Frontal cortex (tissue), 4 donors: ENCODE results near the gene DHX30. TPM values are rescaled to one million over a fixed set of nuclear protein-coding genes. Genes with fewer than 3 reads are reported as not detected.
"Not testable (repeated sequence)": the region's sequence is repeated elsewhere in the genome, so short reads cannot be mapped to it uniquely, and the experiment has no call there.

Source experiments
- DNase-seq, 2 donors: peaks; one replicate each; pipeline ENCODE4 v3.0.0; 2012; ENCODE audit warnings: low spot score in 2 of 2
- FAIRE-seq: peaks from 2 replicates; lab custom pipeline; 2012; peaks lifted over from hg19 to GRCh38; lab: Jason Lieb, UNC
- total RNA-seq: library from RNA; depleted of rRNA; stranded (reverse); fragments of >200 nt; gene quantifications from one replicate; pipeline ENCODE4 v1.2.3, GENCODE V29; 2014
- donor health status: control.
- donor health status: control.
- donor health status: control.

The DHX30 gene
- total RNA-seq, 1 donor from 2014 or later: 68.9 TPM

GRCh38 chr3:47799733-47800132 lies 3.2 kb upstream of the DHX30 start:
- FAIRE-seq (no peak), DNase-seq (no peak)

- no peak for FAIRE-seq
These were observed 615 bp downstream of the DHX30 start for GRCh38 chr3:47803480-47804025.

GRCh38 chr3:47804577-47804976 lies 1.6 kb downstream of the DHX30 start:
- no peak for DNase-seq
- no peak for FAIRE-seq

More at GRCh38 chr3:47803480-47804025, 615 bp downstream of the DHX30 start:
- DNase-seq: no peak

GRCh38 chr3:47813551-47814177 lies 10.7 kb downstream of the DHX30 start:
- no peak for FAIRE-seq
- no peak for DNase-seq

- DNase-seq (no peak), FAIRE-seq (no peak)
These were observed 14.7 kb downstream of the DHX30 start for GRCh38 chr3:47817609-47818008.

GRCh38 chr3:47824541-47825473 lies 21.9 kb downstream of the DHX30 start:
- FAIRE-seq (no peak), DNase-seq (peak; percentile 90 to 95)

- no peak for FAIRE-seq
These were observed 22.7 kb downstream of the DHX30 start for GRCh38 chr3:47825590-47825989.

GRCh38 chr3:47829482-47829881 lies 26.5 kb downstream of the DHX30 start:
- not testable (repeated sequence) for DNase-seq, FAIRE-seq

More at GRCh38 chr3:47825590-47825989, 22.7 kb downstream of the DHX30 start:
- DNase-seq: no peak

GRCh38 chr3:47836986-47837385 lies 34.0 kb downstream of the DHX30 start:
- FAIRE-seq (no peak), DNase-seq (no peak)

GRCh38 chr3:47838503-47838902 lies 35.6 kb downstream of the DHX30 start:
- DNase-seq (no peak), FAIRE-seq (no peak)

GRCh38 chr3:47841786-47842349 lies 38.9 kb downstream of the DHX30 start:
- no peak for DNase-seq
- FAIRE-seq: no peak

- DNase-seq: no peak
- no peak for FAIRE-seq
These were observed 43.4 kb downstream of the DHX30 start for GRCh38 chr3:47846186-47846879.

- no peak for FAIRE-seq
These were observed 43.9 kb downstream of the DHX30 start for GRCh38 chr3:47846880-47847248.

GRCh38 chr3:47847260-47847659 lies 44.3 kb downstream of the DHX30 start:
- DNase-seq (no peak), FAIRE-seq (no peak)

More at GRCh38 chr3:47846880-47847248, 43.9 kb downstream of the DHX30 start:
- no peak for DNase-seq

GRCh38 chr3:47847801-47848518 lies 45.0 kb downstream of the DHX30 start:
- no peak for FAIRE-seq

GRCh38 chr3:47848599-47849117 lies 45.7 kb downstream of the DHX30 start:
- FAIRE-seq (no peak), DNase-seq (no peak)

More at GRCh38 chr3:47847801-47848518, 45.0 kb downstream of the DHX30 start:
- no peak for DNase-seq

- no peak for DNase-seq
- no peak for FAIRE-seq
These were observed 46.3 kb downstream of the DHX30 start for GRCh38 chr3:47849186-47849698.

GRCh38 chr3:47849699-47850563 lies 47.0 kb downstream of the DHX30 start:
- FAIRE-seq (no peak), DNase-seq (no peak)
